ENCODE results near the gene B4GALNT4. TPM values are rescaled to one million over a fixed set of nuclear protein-coding genes. Genes with fewer than 3 reads are reported as not detected.

Gene B4GALNT4
- total RNA-seq, 1 donor from 2014 or later = 31.6 TPM

GRCh38 chr11:405323-405953 lies 36.1 kb downstream of the B4GALNT4 start:
- Histone ChIP-seq H3K36me3 (ENCODE audit: control insufficient read depth, insufficient read depth, low read length) (no peaks in the 10 kb centered on the region), H3K4me3 (ENCODE audit: low read depth, low read length) (no peak overlapping the region), H3K27me3 (ENCODE audit: control insufficient read depth, insufficient read depth, low read length) (peaks cover 11% of the 10 kb centered on the region)
- DNase-seq (ENCODE audit: low read depth) = no peak
- TF ChIP-seq CTCF (IDR thresholded peaks at IDR 0.05; ENCODE audit: insufficient read depth, low read length, poor library complexity, severe bottlenecking) = no peak

GRCh38 chr11:405954-406795 lies 36.9 kb downstream of the B4GALNT4 start:
- H3K36me3 ChIP-seq (ENCODE audit: control insufficient read depth, insufficient read depth, low read length) = no peaks in the 10 kb centered on the region
- no peak for TF ChIP-seq CTCF (IDR thresholded peaks at IDR 0.05; ENCODE audit: insufficient read depth, low read length, poor library complexity, severe bottlenecking)
- peaks cover 10% of the 10 kb centered on the region for H3K27me3 ChIP-seq (ENCODE audit: control insufficient read depth, insufficient read depth, low read length)
- DNase-seq (ENCODE audit: low read depth) = no peak
- peak overlapping the region; percentile 56 for H3K4me3 ChIP-seq (ENCODE audit: low read depth, low read length)

GRCh38 chr11:406796-407650 lies 37.7 kb downstream of the B4GALNT4 start:
- Histone ChIP-seq H3K4me3 (ENCODE audit: low read depth, low read length) (peak overlapping the region; percentile 56), H3K36me3 (ENCODE audit: control insufficient read depth, insufficient read depth, low read length) (no peaks in the 10 kb centered on the region), H3K27me3 (ENCODE audit: control insufficient read depth, insufficient read depth, low read length) (peaks cover 10% of the 10 kb centered on the region)
- no peak for TF ChIP-seq CTCF (IDR thresholded peaks at IDR 0.05; ENCODE audit: insufficient read depth, low read length, poor library complexity, severe bottlenecking)
- DNase-seq (ENCODE audit: low read depth) = no peak

- Histone ChIP-seq H3K36me3 (ENCODE audit: control insufficient read depth, insufficient read depth, low read length) (no peaks in the 10 kb centered on the region), H3K27me3 (ENCODE audit: control insufficient read depth, insufficient read depth, low read length) (peaks cover 10% of the 10 kb centered on the region), H3K4me3 (ENCODE audit: low read depth, low read length) (no peak overlapping the region)
- no peak for DNase-seq (ENCODE audit: low read depth)
- TF ChIP-seq CTCF (IDR thresholded peaks at IDR 0.05; ENCODE audit: insufficient read depth, low read length, poor library complexity, severe bottlenecking) = no peak
These were observed 38.4 kb downstream of the B4GALNT4 start for GRCh38 chr11:407651-408123.

GRCh38 chr11:408154-409007 lies 39.1 kb downstream of the B4GALNT4 start:
- Histone ChIP-seq H3K4me3 (ENCODE audit: low read depth, low read length) (no peak overlapping the region), H3K36me3 (ENCODE audit: control insufficient read depth, insufficient read depth, low read length) (no peaks in the 10 kb centered on the region), H3K27me3 (ENCODE audit: control insufficient read depth, insufficient read depth, low read length) (peaks cover 5% of the 10 kb centered on the region)
- DNase-seq (ENCODE audit: low read depth) = no peak
- no peak for TF ChIP-seq CTCF (IDR thresholded peaks at IDR 0.05; ENCODE audit: insufficient read depth, low read length, poor library complexity, severe bottlenecking)
